ENCODE measurements around the gene UFSP2. TPM values are rescaled to one million over a fixed set of nuclear protein-coding genes. Genes with fewer than 3 reads are reported as not detected.

Gene UFSP2
- total RNA-seq (2014; rRNA removed; shearing (Covaris generic)), result 38.9 and 39.7 TPM in 2 replicates

- DNase-seq (ENCODE audit: low spot score), result peak; percentile 77
These were observed at the start of gene UFSP2 for GRCh38 chr4:185425647-185426352. TSS of gene UFSP2 (minus strand) at chr4:185425964. CDS start at chr4:185425868, 96 bp downstream.

DNA sequence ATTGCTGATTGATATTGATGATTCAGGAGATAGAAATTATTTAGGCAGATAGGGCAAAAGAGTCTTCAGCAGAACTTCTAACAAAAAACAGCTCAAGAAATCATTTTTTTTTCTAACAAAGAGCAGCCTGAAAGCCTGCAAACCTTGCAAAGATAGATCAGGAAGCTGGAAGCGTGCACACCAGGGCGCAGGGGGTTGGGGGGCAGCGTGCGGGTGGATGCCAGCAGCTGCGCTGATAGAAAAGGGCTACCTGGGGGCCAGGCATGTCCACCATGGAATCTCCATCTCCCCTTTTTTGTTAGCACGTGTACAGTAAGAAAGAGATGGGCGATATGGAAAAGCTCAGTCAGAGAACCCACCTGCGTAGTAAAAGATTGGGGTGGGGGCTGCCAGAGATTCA is 47.5 kb upstream of the UFSP2 start:
- no peak for DNase-seq (ENCODE audit: low spot score)

DNA sequence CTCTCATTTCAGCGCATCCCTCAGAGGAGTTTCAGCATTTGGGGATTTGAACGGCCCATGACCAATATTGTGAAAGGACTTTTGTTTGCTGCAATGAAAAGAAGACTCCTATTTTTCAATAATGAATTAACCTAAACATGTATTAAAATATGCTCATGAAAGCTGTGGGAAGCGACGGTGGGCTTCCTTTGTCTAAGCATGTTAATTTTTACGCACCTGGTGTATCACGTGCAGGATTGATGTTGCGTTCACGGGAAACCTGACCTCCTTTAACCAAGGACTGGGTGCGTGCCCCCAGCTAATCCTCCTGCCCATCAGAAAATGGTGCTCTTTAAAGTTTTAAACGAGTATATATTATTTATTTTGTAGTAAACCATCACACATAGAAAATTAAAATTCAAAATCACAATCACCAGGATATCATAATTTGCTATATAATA is 46.4 kb upstream of the UFSP2 start:
- DNase-seq (ENCODE audit: low spot score), result no peak

GRCh38 chr4:185471235-185472102 is 45.7 kb upstream of the UFSP2 start, which contains the start of gene CCDC110:
TSS of gene CCDC110 (minus strand) at chr4:185471733. CDS start at chr4:185471683, 50 bp downstream.
- DNase-seq (ENCODE audit: low spot score), result peak; percentile 63

GRCh38 chr4:185470501-185471195 is 44.9 kb upstream of the UFSP2 start:
- DNase-seq (ENCODE audit: low spot score), result peak; percentile 18

DNA sequence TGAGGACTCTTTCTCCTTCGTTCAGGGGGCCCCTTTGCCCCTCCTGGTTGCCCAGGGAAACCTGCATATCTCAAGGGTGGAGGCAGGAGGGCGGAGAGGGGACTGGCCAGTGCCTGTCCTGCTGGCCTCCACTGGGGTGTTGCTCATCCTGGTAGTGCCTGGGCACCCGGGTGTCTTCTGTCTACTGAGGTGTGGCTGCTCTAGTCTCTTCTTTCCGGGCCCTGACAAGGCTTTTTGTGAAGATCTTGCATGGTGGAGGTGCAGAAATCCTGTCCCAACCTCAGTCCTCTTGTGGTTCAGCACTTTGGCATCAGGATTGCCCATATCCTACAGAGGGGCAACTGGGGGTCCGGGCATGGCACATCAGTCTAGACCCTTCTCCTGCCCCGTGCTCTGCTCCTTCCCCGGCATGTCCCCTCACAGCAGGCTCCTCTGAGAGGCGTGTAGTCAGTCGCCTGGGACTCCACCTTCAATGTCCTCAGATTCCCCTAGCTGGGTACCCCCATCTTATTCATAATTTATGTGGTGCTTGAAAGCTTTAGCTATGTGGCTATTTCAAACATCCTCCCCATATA is 43.9 kb upstream of the UFSP2 start:
- DNase-seq (ENCODE audit: low spot score), result no peak

DNA sequence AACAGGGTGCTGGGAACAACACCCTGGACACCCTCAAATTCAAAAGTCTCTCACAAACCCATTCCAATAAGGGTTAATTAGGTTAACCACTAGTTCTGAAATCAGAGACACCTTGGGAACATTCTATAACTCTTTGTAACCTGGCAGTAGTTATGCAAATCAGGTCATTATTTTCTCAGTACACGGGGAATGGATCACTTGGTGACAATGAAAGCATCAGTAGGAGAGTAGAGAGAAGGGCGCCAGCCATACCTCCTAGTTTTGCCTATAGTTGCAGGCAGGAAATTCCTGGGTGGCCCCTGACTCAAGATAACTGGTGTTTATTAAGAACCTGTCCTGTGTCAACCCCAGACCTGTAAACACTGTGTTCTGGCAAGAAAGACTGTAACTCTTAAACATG is 43.2 kb upstream of the UFSP2 start:
- no peak for DNase-seq (ENCODE audit: low spot score)

- DNase-seq (ENCODE audit: low spot score), result no peak
These were observed 42.2 kb upstream of the UFSP2 start for GRCh38 chr4:185467991-185468390.

GRCh38 chr4:185467101-185467500 is 41.3 kb upstream of the UFSP2 start:
- no peak for DNase-seq (ENCODE audit: low spot score)

DNA sequence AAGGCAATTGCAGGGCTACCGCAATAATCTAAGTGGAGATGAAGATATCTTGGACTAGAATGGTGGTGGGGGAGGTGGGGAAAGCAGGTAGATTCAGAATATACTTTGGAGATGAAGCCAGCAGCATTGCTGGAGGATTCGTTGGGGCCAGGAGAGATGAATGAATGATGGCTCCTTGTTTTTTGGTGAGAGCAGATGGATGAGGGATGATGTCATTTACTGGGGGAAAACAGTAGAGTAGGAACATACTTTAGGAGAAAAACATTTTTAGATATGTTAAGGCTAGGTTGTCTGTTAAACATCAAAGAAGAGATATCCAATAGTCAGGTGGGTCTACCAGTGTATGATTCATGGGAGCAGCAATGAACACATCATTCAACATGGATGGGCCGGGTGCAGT is 39.9 kb upstream of the UFSP2 start:
- DNase-seq (ENCODE audit: low spot score), result no peak

- DNase-seq (ENCODE audit: low spot score), result no peak
These were observed 39.1 kb upstream of the UFSP2 start for GRCh38 chr4:185464887-185465286.

- no peak for DNase-seq (ENCODE audit: low spot score)
These were observed 38.4 kb upstream of the UFSP2 start for GRCh38 chr4:185464183-185464582.

GRCh38 chr4:185463541-185463940 is 37.8 kb upstream of the UFSP2 start:
- DNase-seq (ENCODE audit: low spot score), result no peak

GRCh38 chr4:185461565-185461964 is 35.8 kb upstream of the UFSP2 start:
- DNase-seq (ENCODE audit: low spot score), result no peak

- DNase-seq (ENCODE audit: low spot score), result no peak
These were observed 31.4 kb upstream of the UFSP2 start for GRCh38 chr4:185457136-185457535.

GRCh38 chr4:185456131-185456530 is 30.4 kb upstream of the UFSP2 start:
- DNase-seq (ENCODE audit: low spot score), result no peak

- DNase-seq (ENCODE audit: low spot score), result no peak
These were observed 19.4 kb upstream of the UFSP2 start for GRCh38 chr4:185445209-185445608.

DNA sequence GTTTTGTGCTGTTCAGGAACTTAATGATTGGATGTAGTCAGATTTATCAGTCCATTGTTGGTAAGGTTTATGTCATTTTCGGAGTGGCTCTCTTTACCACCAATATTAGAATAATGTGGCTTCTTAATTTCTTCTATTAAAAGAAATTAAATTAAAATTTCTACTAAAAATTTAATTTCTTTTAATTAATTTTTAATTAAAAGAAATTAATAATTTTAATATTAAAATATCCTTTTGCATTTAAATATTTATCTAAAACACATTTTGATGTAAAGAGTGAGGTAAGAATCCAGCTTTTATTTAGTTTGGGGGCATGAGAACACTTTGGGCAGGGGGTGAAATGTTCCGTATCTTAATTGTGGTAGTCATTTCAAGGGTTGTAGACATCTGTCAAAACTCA is 15.7 kb upstream of the UFSP2 start:
- DNase-seq (ENCODE audit: low spot score), result no peak

DNA sequence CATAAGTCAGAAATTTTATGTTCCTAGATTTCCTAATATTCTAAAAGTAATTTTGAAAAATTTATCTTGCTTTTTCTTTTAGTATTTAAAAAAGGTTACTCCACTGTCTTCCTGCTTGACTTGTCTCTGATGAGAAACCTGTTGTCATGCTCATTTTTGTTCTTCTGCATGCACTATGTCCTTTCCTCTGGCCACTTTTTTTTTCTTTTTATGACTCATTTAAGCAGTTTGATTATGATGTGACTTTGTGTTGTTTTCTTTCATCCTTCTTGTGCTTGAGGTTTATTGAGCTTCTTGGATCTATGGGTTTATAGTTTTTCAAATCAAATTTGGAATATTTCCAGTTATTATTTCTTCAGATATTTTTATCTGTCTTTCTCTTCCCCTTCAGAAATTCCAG is 12.0 kb upstream of the UFSP2 start:
- no peak for DNase-seq (ENCODE audit: low spot score)

DNA sequence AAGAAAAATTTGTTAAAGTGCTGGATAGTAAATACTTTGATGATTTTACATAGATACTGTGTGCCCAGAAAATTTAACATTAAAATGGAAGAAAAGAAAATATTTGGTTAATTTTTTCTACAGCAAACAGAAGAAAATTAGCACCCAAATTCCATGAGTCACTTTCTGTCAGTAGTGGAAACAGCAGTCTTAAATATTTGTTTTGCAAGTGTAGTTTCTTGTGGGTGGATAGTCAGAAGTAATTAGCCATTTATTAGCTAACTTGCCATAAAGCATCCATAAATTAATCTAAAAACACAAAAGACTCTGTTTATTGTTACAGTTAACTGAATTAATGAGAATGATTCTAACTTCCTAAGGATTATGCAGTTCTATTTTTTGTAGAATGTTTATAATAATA is 9.7 kb upstream of the UFSP2 start:
- no peak for DNase-seq (ENCODE audit: low spot score)

DNA sequence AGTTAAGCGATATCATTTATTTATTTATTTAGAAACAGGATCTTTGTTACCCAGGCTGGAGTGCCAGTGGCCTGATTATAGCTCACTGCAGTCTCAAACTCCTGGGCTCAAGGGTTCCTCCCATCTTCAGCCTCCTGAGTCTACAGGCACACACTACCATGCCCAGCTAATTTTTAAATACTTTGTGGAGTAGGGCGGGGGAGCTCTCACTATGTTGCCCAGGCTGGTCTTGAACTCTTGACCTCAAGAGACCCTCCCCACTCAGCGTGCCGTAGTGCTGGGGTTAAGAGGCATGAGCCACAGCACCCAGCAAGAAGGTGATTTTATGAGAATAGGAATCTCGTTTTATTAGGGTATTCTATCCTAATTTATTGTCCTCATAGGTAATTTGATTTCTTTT is 3.9 kb upstream of the UFSP2 start:
- no peak for DNase-seq (ENCODE audit: low spot score)

Data from H4 (cell line).